SU-DHL-6 (cell line): ENCODE data around the gene CDC37.

ENCODE experiments used
- EZH2phosphoT487 ChIP-seq: fragments of 200-600 bp; sonication (generic), shearing (Covaris generic); conservative IDR thresholded peaks from 2 replicates; pipeline ENCODE4 v1.6.1; 2018; ENCODE audit warnings: mild to moderate bottlenecking, antibody characterized with exemption, low read length, moderate library complexity, mixed read lengths
- TF ChIP-seq, protein P1 (sequence below): fragments of 200-600 bp; sonication (generic); IDR thresholded peaks from one replicate; pipeline ENCODE4 v1.5.1; 2017; ENCODE audit warnings: antibody characterized with exemption, mild to moderate bottlenecking, low read length, moderate library complexity; ENCODE audit not compliant: insufficient read depth, poor library complexity, severe bottlenecking

- TF ChIP-seq, protein P1, sequence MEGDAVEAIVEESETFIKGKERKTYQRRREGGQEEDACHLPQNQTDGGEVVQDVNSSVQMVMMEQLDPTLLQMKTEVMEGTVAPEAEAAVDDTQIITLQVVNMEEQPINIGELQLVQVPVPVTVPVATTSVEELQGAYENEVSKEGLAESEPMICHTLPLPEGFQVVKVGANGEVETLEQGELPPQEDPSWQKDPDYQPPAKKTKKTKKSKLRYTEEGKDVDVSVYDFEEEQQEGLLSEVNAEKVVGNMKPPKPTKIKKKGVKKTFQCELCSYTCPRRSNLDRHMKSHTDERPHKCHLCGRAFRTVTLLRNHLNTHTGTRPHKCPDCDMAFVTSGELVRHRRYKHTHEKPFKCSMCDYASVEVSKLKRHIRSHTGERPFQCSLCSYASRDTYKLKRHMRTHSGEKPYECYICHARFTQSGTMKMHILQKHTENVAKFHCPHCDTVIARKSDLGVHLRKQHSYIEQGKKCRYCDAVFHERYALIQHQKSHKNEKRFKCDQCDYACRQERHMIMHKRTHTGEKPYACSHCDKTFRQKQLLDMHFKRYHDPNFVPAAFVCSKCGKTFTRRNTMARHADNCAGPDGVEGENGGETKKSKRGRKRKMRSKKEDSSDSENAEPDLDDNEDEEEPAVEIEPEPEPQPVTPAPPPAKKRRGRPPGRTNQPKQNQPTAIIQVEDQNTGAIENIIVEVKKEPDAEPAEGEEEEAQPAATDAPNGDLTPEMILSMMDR = no peak
- TF ChIP-seq EZH2phosphoT487 = no peak
Observed at GRCh38 chr19:10356431-10356830, 46.9 kb downstream of the CDC37 start.
